SIG-M5 (cell line): Measurements from ENCODE around the gene CAMK1D.

Source experiments
- DNase-seq: peaks from one replicate; lab custom pipeline; 2025; lab: John Stamatoyannopoulos, UW

The CAMK1D gene

DNA sequence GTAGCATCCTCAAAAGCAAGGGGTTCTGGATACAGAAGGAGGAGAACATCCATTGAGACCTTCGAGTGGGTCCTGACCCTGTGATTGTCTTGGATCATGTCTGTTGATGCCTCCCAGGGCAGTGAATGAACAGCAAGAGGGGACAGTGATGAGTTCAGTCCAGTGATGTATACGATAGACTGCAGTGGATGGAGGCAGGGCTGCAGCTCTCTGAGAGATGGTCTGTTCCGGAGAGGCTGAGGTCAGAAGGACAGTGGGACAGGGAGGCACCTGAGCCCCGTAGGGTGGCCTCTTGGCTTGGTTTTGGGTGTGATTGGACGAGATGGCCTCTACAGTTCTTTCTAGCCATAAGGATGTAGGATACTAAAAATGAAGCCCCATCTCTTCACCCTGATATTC lies 280.4 kb downstream of the CAMK1D start:
- no peak for DNase-seq

DNA sequence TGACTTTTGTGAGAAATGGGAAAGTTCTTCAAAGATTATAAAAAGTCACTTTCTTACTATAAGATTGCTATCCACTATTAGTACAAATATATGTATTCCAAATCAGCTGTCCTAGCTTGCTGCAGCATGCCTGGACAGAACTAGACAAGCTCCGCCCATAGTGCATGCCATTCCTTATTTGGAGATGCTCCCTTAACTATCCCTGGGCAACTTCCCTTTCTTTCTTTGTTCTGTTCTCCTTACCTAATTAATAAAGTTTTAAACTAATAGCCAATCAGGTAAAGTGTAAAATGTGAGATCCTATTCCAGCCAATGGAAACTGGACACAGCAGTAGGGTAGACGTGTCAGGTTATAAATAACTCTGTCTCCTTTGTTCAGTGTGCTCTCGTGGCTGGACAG lies 281.9 kb downstream of the CAMK1D start:
- DNase-seq = no peak

DNA sequence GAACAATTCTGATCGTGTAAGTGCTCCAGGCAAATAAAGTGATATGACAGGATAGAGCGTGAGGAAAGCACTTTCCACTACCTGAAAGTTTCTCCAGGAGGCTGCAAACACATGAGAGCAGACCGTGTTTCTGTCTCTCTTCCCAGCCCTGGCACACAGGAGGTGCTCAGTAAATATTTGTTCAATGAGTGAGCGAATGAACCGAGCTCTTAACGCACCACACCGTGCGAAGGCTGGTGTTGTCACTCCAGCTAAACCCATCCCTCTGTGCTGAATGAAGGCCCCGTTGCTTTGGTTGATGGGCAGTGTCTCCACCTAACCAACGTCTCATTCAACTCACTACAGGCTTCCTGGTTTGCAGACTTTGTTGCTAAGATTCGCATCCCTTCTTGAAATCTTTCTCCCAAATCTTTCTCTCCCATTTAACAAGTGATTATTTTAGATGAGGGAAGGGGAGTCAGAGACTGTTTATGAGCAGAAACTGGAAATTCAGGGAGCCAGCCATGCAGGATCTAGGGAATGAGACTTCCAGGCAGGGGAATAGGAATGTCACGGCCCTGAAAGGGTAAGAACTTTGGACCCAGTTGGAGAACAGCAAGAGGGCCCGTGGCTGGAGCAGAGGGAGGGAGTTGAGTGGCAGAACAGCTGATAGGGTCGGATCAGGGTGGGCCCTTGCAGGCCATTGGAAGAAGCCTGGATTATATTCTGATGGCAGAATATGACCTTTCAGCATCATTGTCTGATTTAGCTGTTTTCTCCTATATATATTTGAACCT lies 282.6 kb downstream of the CAMK1D start:
- no peak for DNase-seq

DNA sequence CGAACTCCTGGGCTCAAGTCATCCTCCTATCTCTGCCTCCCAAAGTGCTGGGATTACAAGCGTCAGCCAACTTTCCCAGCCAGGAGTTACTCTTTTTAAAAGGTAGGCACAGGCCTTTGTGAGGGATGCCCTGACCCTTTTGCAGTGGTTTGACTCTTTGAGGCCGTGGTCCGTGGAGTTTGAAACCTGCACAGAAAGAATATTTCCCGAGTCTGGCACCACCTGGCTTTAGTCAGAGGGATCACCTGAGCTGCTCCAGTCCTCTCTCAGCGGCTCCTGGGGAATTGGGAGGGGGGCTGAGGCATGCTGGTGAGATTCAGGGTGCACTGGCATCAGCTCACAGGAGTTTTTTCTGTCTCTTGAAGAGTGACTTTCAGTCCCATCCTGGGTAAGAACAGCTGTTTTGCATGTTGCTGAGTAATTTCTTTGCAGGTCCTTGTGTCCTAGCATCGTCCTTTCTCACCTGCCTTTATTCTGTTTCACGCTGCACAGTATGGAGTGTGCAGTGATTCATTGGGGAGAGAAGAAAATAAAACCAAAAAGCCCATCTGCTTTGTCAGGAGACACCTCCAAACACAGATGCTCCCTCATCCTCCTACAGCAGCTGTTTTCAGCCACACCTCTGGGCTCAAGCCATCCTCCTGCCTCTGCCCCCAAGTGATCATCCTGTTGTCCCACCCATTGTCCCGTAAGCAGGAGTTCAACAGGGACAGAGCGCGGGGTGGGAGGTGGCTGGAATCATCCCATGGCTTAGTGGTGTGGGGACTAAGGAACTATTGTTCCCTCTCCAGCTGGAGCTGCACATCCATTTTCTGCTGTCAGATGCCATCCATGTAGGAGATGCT lies 284.7 kb downstream of the CAMK1D start:
- DNase-seq = no peak

DNA sequence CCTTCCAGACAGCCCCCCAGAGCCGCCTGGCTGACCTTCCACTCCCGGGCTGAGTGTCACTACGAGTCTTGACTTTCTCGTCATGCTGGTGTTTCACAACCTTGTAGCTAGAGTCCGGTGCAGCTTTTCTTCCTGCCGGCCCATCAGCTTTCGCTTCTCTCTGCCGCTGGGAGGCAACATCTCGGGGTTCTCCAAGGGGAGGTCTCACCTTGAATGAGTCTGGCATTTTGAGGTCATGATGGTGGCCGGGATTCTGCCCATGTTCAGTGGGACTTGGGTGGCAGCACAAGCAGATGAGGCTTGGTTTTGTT lies 285.2 kb downstream of the CAMK1D start:
- no peak for DNase-seq

DNA sequence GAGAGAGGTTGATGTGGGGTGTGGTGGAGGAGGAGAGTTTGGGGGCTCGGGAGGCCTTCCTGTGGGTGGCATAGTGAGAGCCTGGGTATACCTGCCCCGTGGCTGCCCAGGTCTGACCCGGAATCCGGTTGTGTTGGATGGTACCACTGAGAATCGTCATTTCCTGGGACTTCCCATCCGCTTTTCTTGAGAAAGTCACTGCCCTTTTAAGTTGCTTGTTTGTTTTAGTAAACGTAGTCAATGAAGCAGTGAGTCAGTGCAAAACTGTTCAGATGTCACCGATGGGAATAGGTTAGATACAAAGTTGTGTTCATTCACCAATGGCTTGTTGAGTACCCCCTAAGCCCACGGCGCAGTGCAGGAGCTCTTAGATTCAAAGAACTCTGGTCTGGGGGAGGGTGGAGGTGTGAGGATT lies 285.8 kb downstream of the CAMK1D start:
- DNase-seq = no peak

DNA sequence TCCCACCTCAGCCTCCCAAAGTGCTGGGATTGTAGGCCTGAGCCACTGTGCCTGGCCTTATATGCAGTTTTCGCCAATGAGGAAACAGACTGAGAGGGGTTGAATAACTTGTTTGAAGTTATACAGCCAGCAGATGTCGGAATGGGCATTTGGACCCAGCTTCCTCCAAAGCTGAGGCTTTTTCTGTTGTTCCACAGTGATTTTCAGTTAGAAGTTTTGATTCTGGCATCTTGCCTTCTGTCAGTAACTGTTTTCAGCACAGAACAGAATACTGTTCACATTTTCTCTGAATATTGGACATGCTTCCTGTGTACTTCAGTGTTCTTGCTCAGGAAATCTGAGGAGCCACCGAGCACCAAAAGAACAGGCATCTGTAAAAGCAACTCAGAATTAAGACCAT lies 287.2 kb downstream of the CAMK1D start:
- DNase-seq = no peak

DNA sequence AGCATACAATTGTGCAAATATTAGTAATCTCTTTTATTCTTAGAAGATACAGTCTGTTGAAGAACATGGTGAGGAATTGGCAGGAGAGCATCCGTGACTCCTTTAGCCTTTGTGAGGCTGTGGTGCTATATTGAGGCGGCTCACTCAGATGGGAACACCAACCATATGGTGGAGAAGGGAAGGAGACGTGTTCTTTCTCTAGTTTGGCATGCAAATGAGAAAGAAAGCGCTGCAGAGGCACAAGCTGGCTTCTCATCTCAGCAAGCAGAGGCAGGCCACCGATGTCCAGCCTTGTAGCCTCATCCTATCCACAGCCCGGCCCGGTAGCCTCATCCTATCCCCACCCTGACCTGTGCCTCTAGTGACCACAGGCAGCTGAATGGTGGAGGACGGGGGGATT lies 288.3 kb downstream of the CAMK1D start:
- DNase-seq = no peak

DNA sequence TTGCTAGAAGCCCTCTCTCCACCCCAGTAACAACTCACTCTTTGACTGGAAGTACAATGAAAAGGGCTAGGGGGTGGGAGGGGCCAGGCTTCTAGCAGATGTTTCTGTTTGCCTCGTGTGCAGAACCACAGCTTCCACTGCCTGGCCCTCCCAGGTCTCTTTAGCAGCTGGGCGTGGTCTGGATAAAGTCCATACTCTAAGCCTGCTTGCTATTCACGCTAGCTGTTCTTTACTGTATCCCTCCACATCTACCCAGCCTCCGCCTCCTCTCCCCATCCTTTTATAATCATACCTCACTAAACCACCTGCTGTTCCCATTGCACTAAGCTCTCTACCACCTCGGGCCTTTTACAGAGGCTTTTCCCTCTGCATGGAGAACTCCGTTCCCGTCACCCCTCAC lies 288.8 kb downstream of the CAMK1D start:
- DNase-seq = no peak

DNA sequence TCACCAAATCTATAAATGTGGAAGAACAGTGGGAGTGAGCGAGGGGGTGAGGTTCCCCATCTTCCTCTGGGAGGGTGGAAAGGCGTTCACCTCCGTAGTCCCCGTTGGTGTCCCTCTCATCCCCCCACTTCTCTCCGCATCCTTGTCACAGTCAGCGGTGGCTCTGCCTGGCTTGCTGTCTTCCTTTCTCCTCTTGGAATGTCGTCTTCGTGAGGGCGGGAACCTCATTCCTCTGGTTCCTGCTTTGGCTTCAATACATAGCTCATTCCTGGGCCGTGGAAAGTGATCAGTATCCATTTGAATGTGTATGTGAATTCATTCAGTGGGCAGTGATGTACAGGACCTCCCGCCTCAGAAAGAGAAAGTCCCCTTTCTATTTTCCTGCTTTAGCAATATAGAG lies 289.4 kb downstream of the CAMK1D start:
- no peak for DNase-seq

DNA sequence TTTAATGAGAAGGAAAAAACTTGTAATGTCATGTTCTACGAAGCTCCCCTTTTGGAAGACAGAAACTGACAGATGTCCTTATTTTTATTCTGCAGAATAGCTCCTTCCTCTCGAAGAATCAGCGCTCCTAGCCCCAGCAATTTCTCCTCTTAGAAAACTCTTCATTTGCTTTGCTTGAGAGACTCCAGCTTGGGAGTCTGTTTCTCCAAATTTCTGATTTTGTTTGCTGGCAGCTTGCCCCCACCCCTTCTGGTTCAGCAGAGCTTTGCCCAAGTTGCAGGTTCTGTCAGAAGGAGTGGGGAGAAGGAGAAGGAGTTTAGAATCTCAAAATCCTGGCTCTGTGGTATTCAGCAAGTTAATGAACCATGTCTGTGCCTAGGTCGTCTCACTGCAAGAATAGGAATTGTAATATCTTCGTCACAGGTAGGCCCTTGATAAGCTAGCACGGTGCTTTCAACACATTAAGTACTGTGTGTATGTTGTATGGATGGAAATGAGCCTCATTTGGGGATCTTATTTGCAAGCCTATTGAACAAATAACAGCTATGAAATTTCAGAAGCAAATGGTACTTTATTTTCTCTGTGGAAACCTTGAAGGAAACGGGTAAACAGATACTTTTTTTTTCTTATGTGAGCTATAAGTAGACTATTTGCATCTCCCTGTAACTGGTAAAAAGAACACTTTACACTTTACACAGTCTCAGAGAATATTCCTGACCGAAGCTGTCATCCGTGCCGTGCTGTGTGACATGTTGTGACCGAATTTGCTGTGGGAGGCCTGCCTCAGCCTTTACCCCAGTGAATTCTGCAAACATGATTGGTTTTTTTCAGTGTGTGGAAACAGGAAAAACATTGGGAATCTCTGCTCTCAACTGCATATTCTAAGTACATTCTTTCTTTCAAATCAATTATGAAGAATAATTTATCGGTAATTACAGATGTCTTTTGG lies 290.9 kb downstream of the CAMK1D start:
- no peak for DNase-seq

DNA sequence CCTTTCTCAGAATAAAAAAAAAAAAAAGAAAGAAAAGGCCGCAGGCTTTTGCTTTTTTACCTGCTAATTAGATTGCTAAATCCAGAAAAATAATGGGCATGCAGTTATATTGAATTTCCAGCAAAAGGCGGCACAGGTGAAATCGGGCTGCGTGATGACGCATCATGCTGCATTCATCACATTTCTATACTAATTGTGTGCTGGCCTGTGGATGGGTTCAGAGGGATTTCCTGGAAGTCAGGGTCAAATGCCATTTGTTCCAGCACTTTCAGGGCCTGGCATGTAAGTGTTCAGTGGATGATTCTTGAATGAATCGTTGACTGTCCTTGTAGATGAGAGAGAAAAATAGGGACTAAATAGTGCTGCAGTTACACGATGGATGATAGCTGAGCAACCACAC lies 292.7 kb downstream of the CAMK1D start:
- no peak for DNase-seq

DNA sequence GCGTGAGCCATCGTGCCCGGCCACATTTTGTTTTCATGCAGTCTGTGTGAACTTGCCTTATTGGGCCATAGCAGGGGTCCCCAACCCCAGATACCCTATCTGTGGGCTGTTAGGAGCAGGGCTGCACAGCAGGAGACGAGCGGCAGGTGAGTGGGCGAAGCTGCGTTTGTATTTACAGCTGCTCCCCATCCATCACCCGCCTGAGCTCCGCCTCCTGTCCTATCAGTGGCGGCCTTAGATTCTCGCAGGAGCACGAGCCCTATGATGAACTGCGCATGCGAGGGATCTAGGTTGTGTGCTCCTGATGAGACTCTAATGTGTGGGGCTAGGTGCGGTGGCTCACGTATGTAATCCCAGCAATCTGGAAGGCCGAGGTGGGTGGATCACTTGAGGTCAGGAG lies 293.9 kb downstream of the CAMK1D start:
- no peak for DNase-seq

DNA sequence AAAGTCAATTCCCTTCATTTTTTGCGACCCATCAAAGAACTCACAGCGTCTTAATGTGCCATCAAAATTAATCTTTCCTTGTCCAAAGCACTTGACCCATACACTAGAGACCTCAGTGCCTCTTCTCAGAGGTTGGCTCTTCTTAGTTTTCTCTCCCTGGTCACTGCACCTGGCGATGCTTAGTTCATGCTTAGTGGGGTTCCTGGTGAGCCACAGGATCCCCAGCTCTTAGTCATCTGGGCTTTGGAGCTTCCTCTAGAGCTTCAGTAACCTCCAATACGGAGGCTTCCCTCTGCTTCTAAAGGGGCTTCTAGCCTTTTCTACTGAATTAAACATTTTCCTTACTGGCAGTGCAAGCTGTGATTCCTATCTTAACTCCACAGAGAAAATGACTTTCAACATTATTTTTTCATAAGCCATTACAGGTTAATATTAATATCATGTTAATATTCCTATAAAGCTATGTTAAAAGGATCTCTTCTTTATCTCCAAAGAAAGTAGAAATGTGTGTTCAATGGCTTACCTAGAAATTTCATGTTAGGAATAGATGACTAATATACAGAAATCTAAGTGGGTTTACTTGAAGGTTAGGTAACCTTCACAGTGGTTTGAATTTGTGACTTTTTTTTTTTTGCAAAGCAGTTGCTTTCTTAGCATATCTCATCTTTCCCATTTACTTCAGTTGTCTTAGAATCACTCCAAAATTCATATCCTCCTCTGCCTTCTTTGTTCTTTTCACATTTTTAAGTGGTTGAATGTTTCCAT lies 295.2 kb downstream of the CAMK1D start:
- DNase-seq = no peak

DNA sequence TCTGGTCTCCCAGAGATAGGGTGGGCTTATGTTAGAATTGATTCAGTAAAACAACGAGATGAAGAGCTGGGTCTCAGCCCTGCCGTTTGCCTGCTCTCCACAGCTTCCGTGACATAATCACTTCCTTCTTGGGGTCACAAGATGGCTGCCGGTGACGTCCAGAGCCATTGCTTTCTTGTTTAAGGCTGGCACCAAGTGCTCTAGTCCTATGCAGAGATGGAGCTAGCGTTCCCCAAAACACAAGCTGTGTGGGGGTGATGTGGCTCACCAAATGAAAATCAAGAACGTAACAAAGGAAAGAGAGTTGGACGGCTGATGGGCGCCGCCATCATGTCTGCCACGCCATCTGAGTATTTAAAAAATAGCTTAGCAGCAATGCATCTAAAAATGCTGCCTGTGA lies 296.1 kb downstream of the CAMK1D start:
- no peak for DNase-seq

DNA sequence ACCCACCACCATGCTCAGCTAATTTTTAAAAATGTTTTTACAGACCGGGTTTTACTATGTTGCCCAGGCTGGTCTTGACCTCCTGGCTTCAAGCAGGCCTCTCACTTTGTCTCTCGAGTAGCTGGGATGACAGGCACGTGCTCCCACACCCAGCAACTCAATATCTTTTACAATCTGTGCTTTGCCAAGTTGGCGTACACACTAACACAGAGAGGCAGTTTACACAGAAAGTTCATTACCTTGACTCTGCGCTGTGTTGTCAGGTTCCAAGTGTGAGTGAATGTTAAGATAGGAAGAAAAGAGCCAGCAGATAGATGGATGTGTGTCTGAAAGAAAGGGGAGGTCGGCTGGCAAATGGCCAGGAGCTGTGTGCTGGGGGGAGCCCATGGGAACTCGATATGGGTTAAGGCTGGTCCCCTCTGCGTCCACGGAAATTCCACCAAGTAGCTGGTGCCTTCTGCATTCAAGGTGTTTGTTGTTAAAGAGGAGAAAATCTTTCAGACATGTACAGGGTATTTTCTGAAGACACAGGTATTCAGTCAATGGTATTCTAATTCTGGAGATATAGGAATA lies 299.8 kb downstream of the CAMK1D start:
- DNase-seq = no peak

DNA sequence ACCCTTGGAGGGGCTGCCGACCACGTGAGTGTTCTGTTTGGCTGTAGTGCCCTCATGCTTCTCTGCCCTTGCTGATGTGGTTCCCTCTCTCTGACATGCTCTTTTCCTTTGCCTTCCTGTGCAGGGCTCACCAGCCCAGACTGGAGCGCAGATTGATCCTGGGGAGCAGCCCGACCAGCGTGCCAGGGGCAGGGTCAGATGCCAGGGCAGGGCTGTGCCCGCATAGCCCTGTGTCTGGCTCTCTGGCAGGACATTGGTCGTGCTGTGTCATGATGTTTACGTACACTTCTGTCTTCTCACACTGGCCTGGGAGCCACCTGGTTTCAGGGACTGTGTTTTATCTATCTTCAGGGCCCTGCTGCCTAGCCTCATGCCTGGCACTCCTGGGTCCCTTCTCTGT lies 300.8 kb downstream of the CAMK1D start:
- no peak for DNase-seq

DNA sequence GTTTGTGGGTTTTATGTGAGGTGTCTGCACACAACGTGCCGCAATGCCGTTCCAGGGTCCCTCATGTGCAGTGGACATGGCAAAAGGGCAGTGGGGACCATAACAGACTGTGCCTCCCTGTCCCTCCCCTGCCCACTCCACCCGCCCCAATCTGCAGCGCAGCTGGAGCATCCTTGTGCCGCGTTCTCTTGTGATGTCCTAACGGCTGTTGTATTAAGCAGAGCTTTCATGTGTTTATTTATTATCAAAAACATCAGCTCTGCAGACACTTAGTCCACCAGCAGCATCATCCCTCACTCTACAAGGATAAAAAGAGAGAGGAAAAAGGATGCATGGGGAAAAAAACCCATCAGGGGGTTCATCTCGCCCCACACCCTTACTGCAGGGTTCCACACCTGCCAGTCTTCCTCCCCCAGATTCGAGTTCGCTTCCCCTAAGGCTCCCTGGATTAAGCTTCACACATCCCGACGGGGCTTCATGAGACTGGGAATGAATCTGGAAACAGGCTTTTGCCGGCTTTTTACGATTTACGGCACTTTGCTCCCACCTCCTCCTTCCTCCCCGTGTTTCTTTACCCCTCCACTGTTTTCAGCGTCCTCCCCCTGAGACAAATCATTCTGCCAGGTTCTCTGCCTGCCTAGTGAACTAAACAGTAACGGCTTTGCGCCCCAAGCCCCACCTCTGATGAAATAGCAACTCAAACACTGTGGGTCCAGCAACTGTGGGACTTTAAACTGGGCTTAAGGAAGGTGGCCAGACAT lies 301.4 kb downstream of the CAMK1D start:
- DNase-seq = no peak

DNA sequence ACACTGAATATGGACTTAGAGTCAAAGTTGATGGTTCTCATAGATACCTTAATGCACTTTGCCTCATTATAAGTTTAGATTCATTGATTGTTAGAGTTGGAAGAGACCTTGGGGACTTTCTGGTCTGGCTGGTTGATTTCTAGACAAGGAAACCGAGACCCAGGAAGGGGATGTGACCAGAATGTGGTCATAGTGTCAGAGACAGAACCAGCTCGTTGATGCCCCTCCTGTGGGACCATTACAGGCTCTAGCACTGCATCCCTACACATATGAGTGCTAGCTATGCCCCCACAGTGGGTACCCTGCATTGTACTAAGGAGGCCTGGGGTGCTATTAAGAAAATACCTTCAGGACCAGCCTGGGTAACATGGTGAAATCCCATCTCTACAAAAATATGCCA lies 306.6 kb downstream of the CAMK1D start:
- no peak for DNase-seq

DNA sequence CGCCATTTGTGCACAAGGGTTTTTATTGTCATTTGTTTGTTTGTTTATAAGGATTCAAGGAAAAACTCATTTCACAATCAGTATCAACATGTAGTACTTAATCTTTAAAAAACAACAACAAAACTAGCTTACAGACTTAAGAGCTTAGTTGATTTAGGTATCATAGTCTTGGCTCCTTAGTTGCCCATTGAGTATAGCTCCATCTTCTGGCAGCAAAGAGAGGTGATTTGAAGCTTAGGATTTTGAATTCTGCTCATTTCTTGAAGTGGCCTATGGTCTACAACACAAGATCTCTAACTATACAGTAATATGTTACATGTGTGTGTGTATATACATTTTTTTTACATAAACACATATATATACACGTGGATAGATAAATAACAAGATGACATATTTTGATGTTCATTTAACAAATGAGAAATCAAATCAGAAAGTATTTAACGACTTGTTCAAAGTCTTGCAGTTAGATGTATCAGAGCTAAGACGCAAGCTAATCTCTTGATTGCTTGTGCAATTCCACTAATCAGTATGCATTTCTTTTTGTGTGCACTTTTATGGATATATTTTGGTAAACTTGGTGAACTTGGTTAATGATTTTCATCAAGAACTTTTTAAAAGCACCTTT lies 307.3 kb downstream of the CAMK1D start:
- no peak for DNase-seq
